ENCODE data around the gene VIL1. TPM values are rescaled to one million over a fixed set of nuclear protein-coding genes. Genes with fewer than 3 reads are reported as not detected.

VIL1 gene
- total RNA-seq, 1 donor from 2014 or later = 0.29 TPM

- H3K27me3 Mint-ChIP-seq (ENCODE audit: low read depth) = no peaks in the 10 kb centered on the region
- no peaks in the 10 kb centered on the region for H3K9me3 Mint-ChIP-seq
- no peak overlapping the region for H3K4me3 Mint-ChIP-seq
- peaks cover 14% of the 10 kb centered on the region for H3K36me3 Mint-ChIP-seq
- TF ChIP-seq, protein P1, sequence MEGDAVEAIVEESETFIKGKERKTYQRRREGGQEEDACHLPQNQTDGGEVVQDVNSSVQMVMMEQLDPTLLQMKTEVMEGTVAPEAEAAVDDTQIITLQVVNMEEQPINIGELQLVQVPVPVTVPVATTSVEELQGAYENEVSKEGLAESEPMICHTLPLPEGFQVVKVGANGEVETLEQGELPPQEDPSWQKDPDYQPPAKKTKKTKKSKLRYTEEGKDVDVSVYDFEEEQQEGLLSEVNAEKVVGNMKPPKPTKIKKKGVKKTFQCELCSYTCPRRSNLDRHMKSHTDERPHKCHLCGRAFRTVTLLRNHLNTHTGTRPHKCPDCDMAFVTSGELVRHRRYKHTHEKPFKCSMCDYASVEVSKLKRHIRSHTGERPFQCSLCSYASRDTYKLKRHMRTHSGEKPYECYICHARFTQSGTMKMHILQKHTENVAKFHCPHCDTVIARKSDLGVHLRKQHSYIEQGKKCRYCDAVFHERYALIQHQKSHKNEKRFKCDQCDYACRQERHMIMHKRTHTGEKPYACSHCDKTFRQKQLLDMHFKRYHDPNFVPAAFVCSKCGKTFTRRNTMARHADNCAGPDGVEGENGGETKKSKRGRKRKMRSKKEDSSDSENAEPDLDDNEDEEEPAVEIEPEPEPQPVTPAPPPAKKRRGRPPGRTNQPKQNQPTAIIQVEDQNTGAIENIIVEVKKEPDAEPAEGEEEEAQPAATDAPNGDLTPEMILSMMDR (IDR thresholded peaks at IDR 0.05; ENCODE audit: unreplicated experiment) = no peak
- H3K27ac Mint-ChIP-seq = no peak overlapping the region
- no peak for DNase-seq (ENCODE audit: low spot score in 2 of 2, unreplicated experiment in 2 of 2)
- H3K4me1 Mint-ChIP-seq = peaks cover 3% of the 10 kb centered on the region
Measured at GRCh38 chr2:218447072-218447471, 28.1 kb downstream of the VIL1 start.

- TF ChIP-seq, protein P1 (IDR thresholded peaks at IDR 0.05; ENCODE audit: unreplicated experiment) = no peak
- H3K9me3 Mint-ChIP-seq = no peaks in the 10 kb centered on the region
- peaks cover 3% of the 10 kb centered on the region for H3K4me1 Mint-ChIP-seq
- peaks cover 16% of the 10 kb centered on the region for H3K36me3 Mint-ChIP-seq
- no peaks in the 10 kb centered on the region for H3K27me3 Mint-ChIP-seq (ENCODE audit: low read depth)
- no peak for DNase-seq (ENCODE audit: low spot score in 2 of 2, unreplicated experiment in 2 of 2)
- no peak overlapping the region for H3K4me3 Mint-ChIP-seq
- H3K27ac Mint-ChIP-seq = no peak overlapping the region
Measured at GRCh38 chr2:218448934-218449333, 30.0 kb downstream of the VIL1 start.

DNA sequence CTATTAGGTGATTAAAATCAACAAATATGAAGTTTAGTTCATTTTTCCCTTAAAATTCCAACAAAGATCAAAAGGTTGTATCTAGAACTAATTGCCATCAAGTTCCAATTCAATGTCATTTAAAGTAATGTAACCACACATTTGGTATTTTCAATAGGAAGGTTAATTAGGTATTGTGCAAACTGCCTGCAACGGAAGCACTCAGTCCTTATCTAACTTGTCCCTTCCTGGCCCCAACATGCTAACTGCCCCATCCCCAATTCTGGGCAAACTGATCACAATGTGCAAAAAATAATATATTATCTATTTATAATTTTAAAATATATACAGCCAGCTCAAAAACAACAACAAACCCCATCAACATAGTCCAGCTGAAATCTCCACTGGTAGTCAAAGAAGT lies 33.2 kb downstream of the VIL1 start:
- no peak for DNase-seq (ENCODE audit: low spot score in 2 of 2, unreplicated experiment in 2 of 2)

GRCh38 chr2:218456849-218457248 lies 37.9 kb downstream of the VIL1 start:
- Mint-ChIP-seq H3K36me3 (peaks cover 25% of the 10 kb centered on the region), H3K4me1 (no peaks in the 10 kb centered on the region), H3K27me3 (ENCODE audit: low read depth) (no peaks in the 10 kb centered on the region), H3K27ac (no peak overlapping the region), H3K4me3 (no peak overlapping the region), H3K9me3 (no peaks in the 10 kb centered on the region)
- TF ChIP-seq, protein P1 (IDR thresholded peaks at IDR 0.05; ENCODE audit: unreplicated experiment) = no peak
- no peak for DNase-seq (ENCODE audit: low spot score in 2 of 2, unreplicated experiment in 2 of 2)

More for the DNA sequence above, 33.2 kb downstream of the VIL1 start:
- TF ChIP-seq, protein P1 (IDR thresholded peaks at IDR 0.05; ENCODE audit: unreplicated experiment) = no peak
- H3K4me1 Mint-ChIP-seq = no peaks in the 10 kb centered on the region
- H3K27ac Mint-ChIP-seq = no peak overlapping the region
- H3K36me3 Mint-ChIP-seq = peaks cover 25% of the 10 kb centered on the region
- no peaks in the 10 kb centered on the region for H3K27me3 Mint-ChIP-seq (ENCODE audit: low read depth)
- no peak overlapping the region for H3K4me3 Mint-ChIP-seq
- no peaks in the 10 kb centered on the region for H3K9me3 Mint-ChIP-seq

- H3K27ac Mint-ChIP-seq = no peak overlapping the region
- TF ChIP-seq, protein P1 (IDR thresholded peaks at IDR 0.05; ENCODE audit: unreplicated experiment) = no peak
- H3K4me3 Mint-ChIP-seq = no peak overlapping the region
- H3K4me1 Mint-ChIP-seq = no peaks in the 10 kb centered on the region
- DNase-seq (ENCODE audit: low spot score in 2 of 2, unreplicated experiment in 2 of 2) = no peak
- no peaks in the 10 kb centered on the region for H3K27me3 Mint-ChIP-seq (ENCODE audit: low read depth)
- H3K36me3 Mint-ChIP-seq = peaks cover 31% of the 10 kb centered on the region
- H3K9me3 Mint-ChIP-seq = no peaks in the 10 kb centered on the region
Measured at GRCh38 chr2:218458598-218458997, 39.7 kb downstream of the VIL1 start.
